Astrocyte (in vitro differentiated cells and primary cell): ENCODE measurements around the gene PI4K2A. TPM values are rescaled to one million over a fixed set of nuclear protein-coding genes. Genes with fewer than 3 reads are reported as not detected.

Experiments
- DNase-seq: peaks from one replicate; pipeline ENCODE4 v3.0.0-alpha.2; 2010; ENCODE audit warnings: low read depth
- FAIRE-seq: peaks from 2 replicates; lab custom pipeline; 2011; peaks lifted over from hg19 to GRCh38; lab: Jason Lieb, UNC
- H2AFZ ChIP-seq: 2 replicates; pipeline ENCODE4 v1.6.0; 2012; ENCODE audit warnings: low read depth, low read length, inconsistent platforms
- H3K27ac ChIP-seq: 2 replicates; pipeline ENCODE4 v1.5.1; 2011; ENCODE audit warnings: low read depth, low read length, inconsistent platforms
- H3K27me3 ChIP-seq: 2 replicates; pipeline ENCODE4 v1.6.0; 2011; ENCODE audit warnings: low read length, inconsistent platforms; ENCODE audit not compliant: insufficient read depth
- H3K36me3 ChIP-seq: 2 replicates; pipeline ENCODE4 v1.5.1; 2011; ENCODE audit warnings: low read length, inconsistent platforms; ENCODE audit not compliant: insufficient read depth
- H3K4me1 ChIP-seq: 2 replicates; pipeline ENCODE4 v1.5.1; 2011; ENCODE audit warnings: low read length, inconsistent platforms; ENCODE audit not compliant: insufficient read depth
- H3K4me2 ChIP-seq: 2 replicates; pipeline ENCODE4 v1.6.0; 2012; ENCODE audit warnings: low read length, inconsistent platforms
- H3K4me3 ChIP-seq: 2 replicates; pipeline ENCODE4 v1.5.1; 2011; ENCODE audit warnings: low read depth, mild to moderate bottlenecking, low read length, inconsistent platforms; ENCODE audit not compliant: insufficient read depth
- H3K79me2 ChIP-seq: 2 replicates; pipeline ENCODE4 v1.6.0; 2012; ENCODE audit warnings: mild to moderate bottlenecking, low read length, inconsistent platforms; ENCODE audit not compliant: insufficient read depth
- H3K9ac ChIP-seq: 2 replicates; pipeline ENCODE4 v1.6.0; 2012; ENCODE audit warnings: mild to moderate bottlenecking, low read length, inconsistent platforms
- H3K9me3 ChIP-seq: 2 replicates; pipeline ENCODE4 v1.5.1; 2012; ENCODE audit warnings: low read depth, mild to moderate bottlenecking, low read length, inconsistent platforms; ENCODE audit not compliant: insufficient read depth
- H4K20me1 ChIP-seq: 2 replicates; pipeline ENCODE4 v1.6.0; 2012; ENCODE audit warnings: low read length, inconsistent platforms; ENCODE audit not compliant: insufficient read depth
- H3K27ac Mint-ChIP-seq: one replicate; pipeline ENCODE4 v1.8.0; 2021; ENCODE audit warnings: mild to moderate bottlenecking, mixed read lengths; ENCODE audit not compliant: unreplicated experiment
- H3K27me3 Mint-ChIP-seq: one replicate; pipeline ENCODE4 v1.8.0; 2021; ENCODE audit warnings: low read depth, mixed read lengths; ENCODE audit not compliant: unreplicated experiment
- H3K36me3 Mint-ChIP-seq: one replicate; pipeline ENCODE4 v1.8.0; 2021; ENCODE audit warnings: low read depth, mixed read lengths; ENCODE audit not compliant: unreplicated experiment
- H3K4me1 Mint-ChIP-seq: one replicate; pipeline ENCODE4 v1.8.0; 2021; ENCODE audit warnings: low read depth, mixed read lengths; ENCODE audit not compliant: unreplicated experiment
- H3K4me3 Mint-ChIP-seq: one replicate; pipeline ENCODE4 v1.8.0; 2021; ENCODE audit warnings: mild to moderate bottlenecking, moderate library complexity, mixed read lengths; ENCODE audit not compliant: unreplicated experiment
- H3K9me3 Mint-ChIP-seq: one replicate; pipeline ENCODE4 v1.8.0; 2021; ENCODE audit warnings: mild to moderate bottlenecking, mixed read lengths; ENCODE audit not compliant: unreplicated experiment
- EZH2 ChIP-seq: IDR thresholded peaks from 2 replicates; pipeline ENCODE4 v1.6.1; 2012; ENCODE audit warnings: mild to moderate bottlenecking, low read length, inconsistent platforms; ENCODE audit not compliant: insufficient read depth
- total RNA-seq: library from RNA; stranded (reverse); gene quantifications from 2 replicates; pipeline ENCODE4 v1.2.1, GENCODE V29; 2021
- TF ChIP-seq, protein P1 (sequence below): IDR thresholded peaks from 2 replicates; pipeline ENCODE4 v1.5.1; 2011; ENCODE audit warnings: low read depth, mild to moderate bottlenecking, inconsistent platforms, low read length, moderate library complexity; ENCODE audit not compliant: insufficient read depth

PI4K2A gene
- total RNA-seq, 1 donor from 2014 or later: 37.8 TPM

DNA sequence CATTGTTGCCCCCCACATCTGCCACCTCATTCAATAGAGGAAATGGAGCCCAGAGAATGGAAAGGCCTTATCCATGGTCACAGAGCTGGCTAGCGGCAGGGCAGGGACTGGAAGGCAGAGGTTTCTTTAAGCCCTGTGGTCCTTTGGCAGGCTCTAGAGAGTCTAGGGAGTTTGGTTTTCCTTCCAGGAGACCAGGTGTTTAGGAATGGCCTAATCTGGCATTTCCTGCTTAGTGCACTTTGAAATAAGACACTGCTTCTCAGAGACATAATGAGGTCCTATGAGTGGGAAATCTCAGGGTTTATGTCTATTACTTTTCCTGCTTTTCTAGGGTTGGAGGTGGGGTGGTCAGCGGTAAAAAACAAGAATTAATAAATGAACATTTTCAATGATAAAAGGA is 79.1 kb downstream of the PI4K2A start:
- H3K27ac ChIP-seq: no peak overlapping the region
- Mint-ChIP-seq H3K9me3 (peaks cover 2% of the 10 kb centered on the region), H3K4me1 (peaks cover 33% of the 10 kb centered on the region), H3K27me3 (no peaks in the 10 kb centered on the region), H3K4me3 (no peak overlapping the region), H3K36me3 (peaks cover 38% of the 10 kb centered on the region), H3K27ac (no peak overlapping the region)
- TF ChIP-seq, protein P1, sequence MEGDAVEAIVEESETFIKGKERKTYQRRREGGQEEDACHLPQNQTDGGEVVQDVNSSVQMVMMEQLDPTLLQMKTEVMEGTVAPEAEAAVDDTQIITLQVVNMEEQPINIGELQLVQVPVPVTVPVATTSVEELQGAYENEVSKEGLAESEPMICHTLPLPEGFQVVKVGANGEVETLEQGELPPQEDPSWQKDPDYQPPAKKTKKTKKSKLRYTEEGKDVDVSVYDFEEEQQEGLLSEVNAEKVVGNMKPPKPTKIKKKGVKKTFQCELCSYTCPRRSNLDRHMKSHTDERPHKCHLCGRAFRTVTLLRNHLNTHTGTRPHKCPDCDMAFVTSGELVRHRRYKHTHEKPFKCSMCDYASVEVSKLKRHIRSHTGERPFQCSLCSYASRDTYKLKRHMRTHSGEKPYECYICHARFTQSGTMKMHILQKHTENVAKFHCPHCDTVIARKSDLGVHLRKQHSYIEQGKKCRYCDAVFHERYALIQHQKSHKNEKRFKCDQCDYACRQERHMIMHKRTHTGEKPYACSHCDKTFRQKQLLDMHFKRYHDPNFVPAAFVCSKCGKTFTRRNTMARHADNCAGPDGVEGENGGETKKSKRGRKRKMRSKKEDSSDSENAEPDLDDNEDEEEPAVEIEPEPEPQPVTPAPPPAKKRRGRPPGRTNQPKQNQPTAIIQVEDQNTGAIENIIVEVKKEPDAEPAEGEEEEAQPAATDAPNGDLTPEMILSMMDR: no peak
- no peak for TF ChIP-seq EZH2
- no peak overlapping the region for H2AFZ ChIP-seq
- H3K9ac ChIP-seq: no peak overlapping the region
- no peaks in the 10 kb centered on the region for H3K27me3 ChIP-seq
- H3K4me1 ChIP-seq: peaks cover 23% of the 10 kb centered on the region
- no peaks in the 10 kb centered on the region for H3K9me3 ChIP-seq
- no peak overlapping the region for H3K4me2 ChIP-seq
- no peak overlapping the region for H3K4me3 ChIP-seq
- H4K20me1 ChIP-seq: peaks cover 49% of the 10 kb centered on the region
- FAIRE-seq (no peak), DNase-seq (no peak)
- H3K36me3 ChIP-seq: peaks cover 10% of the 10 kb centered on the region
- peaks cover 39% of the 10 kb centered on the region for H3K79me2 ChIP-seq

DNA sequence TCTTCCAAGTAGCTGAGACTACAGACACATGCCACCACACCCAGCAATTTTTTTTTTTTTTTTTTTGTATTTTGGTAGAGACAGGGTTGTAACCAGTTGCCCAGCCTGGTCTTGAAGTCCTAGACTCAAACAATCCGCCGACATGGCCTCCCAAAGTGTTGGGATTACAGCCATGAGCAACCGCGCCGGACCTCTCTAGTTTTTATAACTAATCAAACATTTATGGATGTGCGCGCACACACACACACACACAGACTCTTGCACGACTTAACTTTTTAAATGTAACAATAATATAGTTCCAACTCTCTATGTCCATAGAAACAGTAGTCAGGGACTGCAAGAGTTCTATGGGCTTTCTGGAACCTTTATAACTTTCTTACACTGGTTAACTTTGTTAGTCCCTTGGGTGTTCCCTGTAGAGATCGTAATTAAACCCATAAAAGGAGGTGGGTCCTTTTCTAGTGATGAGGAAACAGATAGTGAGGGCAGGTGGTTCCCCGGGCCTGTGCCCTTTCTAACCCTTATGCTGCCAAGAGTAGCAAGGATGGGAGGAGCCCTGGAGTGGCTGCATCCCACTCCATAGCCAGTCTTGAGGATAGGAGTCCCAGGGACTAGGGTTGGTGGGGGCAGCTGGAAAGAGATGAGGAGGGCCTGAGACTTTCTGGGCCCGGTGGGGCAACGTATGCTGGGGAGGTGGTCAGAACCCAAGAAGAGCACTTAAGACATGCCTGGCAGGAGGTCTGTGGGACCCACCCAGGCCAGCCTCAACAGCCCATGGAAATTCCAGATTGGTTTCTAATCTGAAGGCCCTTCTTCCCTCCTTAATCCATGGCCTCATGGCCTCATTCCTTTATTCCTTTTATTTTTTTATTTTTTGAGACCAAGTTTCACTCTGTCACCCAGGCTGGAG is 81.7 kb downstream of the PI4K2A start:
- Mint-ChIP-seq H3K27me3 (no peaks in the 10 kb centered on the region), H3K36me3 (peaks cover 33% of the 10 kb centered on the region), H3K4me1 (peaks cover 20% of the 10 kb centered on the region), H3K27ac (no peak overlapping the region), H3K4me3 (no peak overlapping the region), H3K9me3 (peaks cover 2% of the 10 kb centered on the region)
- no peak for TF ChIP-seq EZH2
- TF ChIP-seq, protein P1: no peak
- H3K4me2 ChIP-seq: no peak overlapping the region
- no peaks in the 10 kb centered on the region for H3K9me3 ChIP-seq
- H3K36me3 ChIP-seq: peaks cover 7% of the 10 kb centered on the region
- peaks cover 8% of the 10 kb centered on the region for H3K4me1 ChIP-seq
- H4K20me1 ChIP-seq: peaks cover 26% of the 10 kb centered on the region
- DNase-seq (no peak), FAIRE-seq (no peak)
- no peaks in the 10 kb centered on the region for H3K27me3 ChIP-seq
- no peak overlapping the region for H2AFZ ChIP-seq
- peaks cover 14% of the 10 kb centered on the region for H3K79me2 ChIP-seq
- H3K4me3 ChIP-seq: no peak overlapping the region
- no peak overlapping the region for H3K9ac ChIP-seq
- no peak overlapping the region for H3K27ac ChIP-seq

DNA sequence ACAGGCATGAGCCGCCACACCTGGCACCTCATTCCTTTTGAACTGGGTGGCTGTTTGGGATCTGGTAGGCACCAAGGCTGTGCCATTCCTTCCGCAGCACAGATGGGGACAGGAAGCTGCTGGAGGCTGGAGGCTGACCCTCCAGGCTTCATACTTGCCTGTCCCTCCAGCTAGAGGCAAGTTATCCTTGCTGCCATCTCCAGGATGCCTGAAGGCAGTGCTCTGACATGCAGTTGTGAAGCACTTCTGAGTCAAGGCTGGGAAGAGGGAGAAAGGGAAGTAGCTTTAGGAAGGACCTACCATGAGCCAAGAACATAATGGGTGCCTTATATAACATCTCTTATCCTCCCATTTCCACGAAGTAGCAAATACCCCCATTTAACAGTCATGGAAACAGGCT is 82.5 kb downstream of the PI4K2A start:
- peaks cover 2% of the 10 kb centered on the region for H3K9me3 Mint-ChIP-seq
- Histone ChIP-seq H3K4me3 (no peak overlapping the region), H3K36me3 (peaks cover 4% of the 10 kb centered on the region), H3K9me3 (no peaks in the 10 kb centered on the region), H3K4me1 (peaks cover 8% of the 10 kb centered on the region), H3K27me3 (no peaks in the 10 kb centered on the region), H3K9ac (no peak overlapping the region), H4K20me1 (peaks cover 17% of the 10 kb centered on the region), H3K79me2 (peaks cover 5% of the 10 kb centered on the region), H2AFZ (no peak overlapping the region), H3K27ac (no peak overlapping the region), H3K4me2 (no peak overlapping the region)
- peaks cover 24% of the 10 kb centered on the region for H3K36me3 Mint-ChIP-seq
- FAIRE-seq (no peak), DNase-seq (no peak)
- H3K27me3 Mint-ChIP-seq: no peaks in the 10 kb centered on the region
- no peak overlapping the region for H3K4me3 Mint-ChIP-seq
- H3K4me1 Mint-ChIP-seq: peaks cover 20% of the 10 kb centered on the region
- no peak for TF ChIP-seq EZH2
- TF ChIP-seq, protein P1: no peak
- H3K27ac Mint-ChIP-seq: no peak overlapping the region
